ENCODE data around the gene DIS3L2. TPM values are rescaled to one million over a fixed set of nuclear protein-coding genes. Genes with fewer than 3 reads are reported as not detected.
"Not testable (repeated sequence)": the region's sequence is repeated elsewhere in the genome, so short reads cannot be mapped to it uniquely, and the experiment has no call there.

DIS3L2 gene
- total and polyA plus RNA-seq, 4 donors: 10.6 to 40.0 (median 21.8) TPM

DNA sequence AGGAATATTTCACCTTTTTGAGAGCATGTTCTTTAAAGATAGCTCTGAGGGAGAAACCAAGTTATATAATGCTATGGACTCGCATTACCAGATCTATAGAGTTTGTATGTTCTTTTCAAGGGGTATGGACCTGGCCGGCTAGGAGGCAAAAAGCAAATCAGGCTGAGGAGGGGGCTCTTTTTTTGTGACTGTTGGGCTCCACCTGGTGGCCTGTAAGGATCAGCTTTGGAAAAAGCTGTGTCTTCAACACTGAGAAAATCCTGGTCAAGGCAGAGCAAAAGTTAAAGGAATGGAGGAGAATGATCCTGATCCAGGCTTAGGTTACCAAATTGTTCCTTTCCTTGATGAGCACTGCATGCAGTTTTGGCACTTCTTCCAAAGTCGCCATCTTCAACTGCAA is 180.5 kb downstream of the DIS3L2 start:
- WGBS, 2 donors: 52 to 55% methylated on average over 3 of the region's 3 CpGs
- intact Hi-C loops (cut with DNase I): loop anchor here (1.0 to 5.0 kb wide), 2 partner anchors 215 to 217 kb away; partner anchors contain the start of gene NPPC (in 1 of the 2)
- Histone ChIP-seq H3K27ac (ENCODE audit: low read depth in 1 of 2, low read length in 2 of 2) (no peak overlapping the region), H3K36me3 (ENCODE audit: control insufficient read depth in 1 of 2, insufficient read depth in 2 of 2, low read length in 1 of 2) (no peaks in the 10 kb centered on the region), H3K4me3 (ENCODE audit: low read length in 2 of 2) (no peak overlapping the region), H3K4me1 (ENCODE audit: control insufficient read depth in 1 of 2, insufficient read depth in 2 of 2, low read length in 2 of 2) (no peaks in the 10 kb centered on the region), H3K9me3 (ENCODE audit: control insufficient read depth, low read length) (no peaks in the 10 kb centered on the region), H3K27me3 (ENCODE audit: control insufficient read depth in 1 of 2, insufficient read depth in 2 of 2, low read length in 1 of 2) (no peaks in the 10 kb centered on the region)
- DNase-seq (no peak), ATAC-seq (ENCODE audit: low FRiP score) (no peak)

DNA sequence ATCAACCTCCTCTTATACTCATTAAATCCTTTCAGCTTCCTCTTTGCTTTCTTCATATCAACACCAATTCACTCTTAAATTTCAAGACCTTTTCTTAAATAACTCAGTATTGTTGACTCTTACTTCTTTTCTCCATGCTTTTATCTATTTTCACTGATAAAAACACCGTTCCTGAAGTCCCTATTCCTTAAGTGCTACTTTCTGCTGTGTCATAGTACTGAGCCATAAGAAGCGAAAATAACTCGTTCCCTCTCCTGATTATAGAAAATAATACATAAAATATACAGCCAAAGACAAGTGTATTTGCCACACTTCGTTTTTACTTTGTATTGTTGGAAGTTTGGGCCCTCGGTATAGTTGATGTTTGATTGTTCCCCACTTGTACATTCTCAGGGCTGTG is 181.0 kb downstream of the DIS3L2 start:
- H3K36me3 ChIP-seq (ENCODE audit: control insufficient read depth in 1 of 2, insufficient read depth in 2 of 2, low read length in 1 of 2): no peaks in the 10 kb centered on the region
- no peaks in the 10 kb centered on the region for H3K9me3 ChIP-seq (ENCODE audit: control insufficient read depth, low read length)
- H3K27ac ChIP-seq (ENCODE audit: low read depth in 1 of 2, low read length in 2 of 2): no peak overlapping the region
- no peaks in the 10 kb centered on the region for H3K4me1 ChIP-seq (ENCODE audit: control insufficient read depth in 1 of 2, insufficient read depth in 2 of 2, low read length in 2 of 2)
- DNase-seq (no peak), ATAC-seq (ENCODE audit: low FRiP score) (no peak)
- intact Hi-C loops (cut with DNase I): loop anchor here (1.0 to 5.0 kb wide), 2 partner anchors 215 to 217 kb away; partner anchors contain the start of gene NPPC (in 1 of the 2)
- H3K27me3 ChIP-seq (ENCODE audit: control insufficient read depth in 1 of 2, insufficient read depth in 2 of 2, low read length in 1 of 2): no peaks in the 10 kb centered on the region
- WGBS, 2 donors: 91% methylated on average over 5 of the region's 5 CpGs
- no peak overlapping the region for H3K4me3 ChIP-seq (ENCODE audit: low read length in 2 of 2)

DNA sequence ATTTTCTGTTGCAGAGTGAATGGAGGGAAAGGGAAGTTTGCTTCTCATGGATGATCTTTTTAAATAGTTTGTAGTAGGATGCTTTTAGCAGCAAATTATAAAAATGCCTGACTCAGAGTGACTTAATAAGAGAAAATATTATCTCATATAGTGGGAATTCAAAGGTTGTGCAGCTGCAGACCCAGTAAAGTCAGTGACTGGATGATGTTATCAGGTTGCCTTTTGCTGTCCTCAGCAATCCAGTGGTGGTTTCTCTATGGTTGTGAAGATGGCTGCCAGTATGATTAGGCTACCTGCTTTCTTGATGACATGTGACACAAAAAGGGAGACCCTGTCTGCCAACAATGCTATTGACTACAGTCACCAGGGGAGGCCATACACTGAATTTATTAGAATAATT is 184.8 kb downstream of the DIS3L2 start:
- Histone ChIP-seq H3K4me3 (ENCODE audit: low read length in 2 of 2) (no peak overlapping the region), H3K36me3 (ENCODE audit: control insufficient read depth in 1 of 2, insufficient read depth in 2 of 2, low read length in 1 of 2) (no peaks in the 10 kb centered on the region), H3K4me1 (ENCODE audit: control insufficient read depth in 1 of 2, insufficient read depth in 2 of 2, low read length in 2 of 2) (no peaks in the 10 kb centered on the region), H3K9me3 (ENCODE audit: control insufficient read depth, low read length) (no peaks in the 10 kb centered on the region), H3K27me3 (ENCODE audit: control insufficient read depth in 1 of 2, insufficient read depth in 2 of 2, low read length in 1 of 2) (no peaks in the 10 kb centered on the region), H3K27ac (ENCODE audit: low read depth in 1 of 2, low read length in 2 of 2) (no peak overlapping the region)
- no peak for DNase-seq
- intact Hi-C loops (cut with DNase I): no loop called here
- ATAC-seq (ENCODE audit: low FRiP score): no peak

DNA sequence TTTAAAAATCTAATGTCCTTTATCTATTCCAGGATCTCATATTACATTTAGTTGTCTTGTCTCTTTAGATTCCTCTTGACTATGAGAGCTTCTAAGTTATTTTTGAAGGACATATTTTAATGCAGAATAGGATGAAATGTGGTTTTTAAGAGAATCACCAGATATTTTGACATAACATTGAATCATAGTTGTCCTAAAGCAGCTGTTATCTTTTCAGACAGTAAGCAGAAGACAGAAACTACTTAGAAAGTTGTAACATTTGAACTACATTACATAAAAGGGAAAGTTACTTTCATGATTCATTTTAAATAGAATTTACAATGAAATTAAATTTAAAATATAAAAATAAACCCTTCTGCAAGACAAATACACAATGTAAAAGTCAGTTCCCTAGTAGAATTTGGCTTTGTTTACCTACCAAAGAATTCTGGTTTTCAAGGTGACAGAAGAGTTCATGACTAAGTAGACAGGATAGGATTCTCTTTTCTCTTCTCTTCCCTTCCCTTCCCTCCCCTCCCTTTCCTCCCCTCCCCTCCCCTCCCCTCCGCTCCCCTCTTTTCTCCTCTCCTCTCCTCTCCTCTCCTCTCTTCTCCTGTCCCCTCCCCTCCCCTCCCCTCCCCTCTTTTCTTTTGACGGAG is 186.0 kb downstream of the DIS3L2 start:
- ATAC-seq (ENCODE audit: low FRiP score) (no peak), DNase-seq (no peak)
- H3K36me3 ChIP-seq (ENCODE audit: control insufficient read depth in 1 of 2, insufficient read depth in 2 of 2, low read length in 1 of 2): no peaks in the 10 kb centered on the region
- WGBS, 2 donors: 91 to 96% methylated on average over 1 to 2 of the region's 2 CpGs
- intact Hi-C loops (cut with DNase I): no loop called here
- no peak overlapping the region for H3K4me3 ChIP-seq (ENCODE audit: low read length in 2 of 2)
- H3K9me3 ChIP-seq (ENCODE audit: control insufficient read depth, low read length): no peaks in the 10 kb centered on the region
- no peak overlapping the region for H3K27ac ChIP-seq (ENCODE audit: low read depth in 1 of 2, low read length in 2 of 2)
- no peaks in the 10 kb centered on the region for H3K27me3 ChIP-seq (ENCODE audit: control insufficient read depth in 1 of 2, insufficient read depth in 2 of 2, low read length in 1 of 2)
- H3K4me1 ChIP-seq (ENCODE audit: control insufficient read depth in 1 of 2, insufficient read depth in 2 of 2, low read length in 2 of 2): no peaks in the 10 kb centered on the region

- no peak overlapping the region for H3K27ac ChIP-seq (ENCODE audit: low read depth in 1 of 2, low read length in 2 of 2)
- no peaks in the 10 kb centered on the region for H3K27me3 ChIP-seq (ENCODE audit: control insufficient read depth in 1 of 2, insufficient read depth in 2 of 2, low read length in 1 of 2)
- H3K4me1 ChIP-seq (ENCODE audit: control insufficient read depth in 1 of 2, insufficient read depth in 2 of 2, low read length in 2 of 2): no peaks in the 10 kb centered on the region
- H3K36me3 ChIP-seq (ENCODE audit: control insufficient read depth in 1 of 2, insufficient read depth in 2 of 2, low read length in 1 of 2): peaks cover 0 to 7% of the 10 kb centered on the region in 2 donors
- intact Hi-C loops (cut with DNase I): no loop called here
- WGBS, 2 donors: 90 to 95% methylated on average over 3 of the region's 3 CpGs
- DNase-seq (no peak), ATAC-seq (ENCODE audit: low FRiP score) (no peak)
- no peaks in the 10 kb centered on the region for H3K9me3 ChIP-seq (ENCODE audit: control insufficient read depth, low read length)
- no peak overlapping the region for H3K4me3 ChIP-seq (ENCODE audit: low read length in 2 of 2)
These were observed 200.7 kb downstream of the DIS3L2 start for GRCh38 chr2:232162187-232162586.

DNA sequence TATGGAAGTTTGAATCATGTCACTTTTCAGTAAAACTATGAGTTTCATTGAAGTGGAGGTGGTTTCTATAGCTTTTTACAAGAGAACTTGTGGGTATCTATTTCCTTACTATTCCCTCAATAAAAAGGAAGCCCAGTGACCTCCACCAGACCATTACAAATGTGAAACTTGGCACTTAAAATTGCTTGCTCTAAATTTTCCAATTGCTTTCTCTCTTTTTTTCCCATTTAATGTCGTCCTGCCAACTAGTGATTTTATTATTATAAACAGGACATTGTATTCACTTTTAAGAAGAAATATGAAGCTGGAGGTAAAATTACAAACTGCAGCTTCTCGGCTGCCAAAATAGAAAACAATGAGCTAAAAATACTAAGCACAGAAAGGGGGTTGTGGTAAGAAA is 208.9 kb downstream of the DIS3L2 start:
- 2% methylated on average over 2 of the region's 2 CpGs for WGBS, 2 donors
- intact Hi-C loops (cut with DNase I): no loop called here
- H3K27ac ChIP-seq (ENCODE audit: low read depth in 1 of 2, low read length in 2 of 2): no peak overlapping the region
- H3K36me3 ChIP-seq (ENCODE audit: control insufficient read depth in 1 of 2, insufficient read depth in 2 of 2, low read length in 1 of 2): peaks cover 0 to 2% of the 10 kb centered on the region in 2 donors
- no peak for ATAC-seq (ENCODE audit: low FRiP score)
- H3K4me3 ChIP-seq (ENCODE audit: low read length in 2 of 2): no peak overlapping the region
- no peaks in the 10 kb centered on the region for H3K27me3 ChIP-seq (ENCODE audit: control insufficient read depth in 1 of 2, insufficient read depth in 2 of 2, low read length in 1 of 2)
- DNase-seq: no peak
- H3K4me1 ChIP-seq (ENCODE audit: control insufficient read depth in 1 of 2, insufficient read depth in 2 of 2, low read length in 2 of 2): peaks cover 1 to 5% of the 10 kb centered on the region in 2 donors
- no peaks in the 10 kb centered on the region for H3K9me3 ChIP-seq (ENCODE audit: control insufficient read depth, low read length)

DNA sequence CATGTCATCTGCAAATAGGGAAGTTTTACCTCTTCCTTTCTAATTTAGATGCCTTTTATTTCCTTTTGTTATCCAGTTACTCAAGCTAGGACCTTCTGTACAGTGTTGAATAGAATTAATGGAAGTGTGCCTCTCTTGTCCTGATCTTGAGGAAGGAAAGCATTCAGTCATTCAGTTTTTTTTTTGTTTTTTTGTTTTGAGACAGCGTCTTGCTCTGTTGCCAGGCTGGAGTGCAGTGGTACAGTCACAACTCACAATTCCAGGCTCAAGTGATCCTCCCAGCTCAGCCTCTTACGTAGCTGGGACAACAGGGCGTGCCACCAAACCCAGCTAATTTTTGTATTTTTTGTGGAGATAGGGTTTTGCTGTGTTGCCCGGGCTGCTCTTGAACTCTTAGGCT is 213.1 kb downstream of the DIS3L2 start:
- 95% methylated on average over 4 of the region's 4 CpGs for WGBS, 2 donors
- Histone ChIP-seq H3K4me1 (ENCODE audit: control insufficient read depth in 1 of 2, insufficient read depth in 2 of 2, low read length in 2 of 2) (peaks cover 0 to 5% of the 10 kb centered on the region in 2 donors), H3K36me3 (ENCODE audit: control insufficient read depth in 1 of 2, insufficient read depth in 2 of 2, low read length in 1 of 2) (peaks cover 0 to 2% of the 10 kb centered on the region in 2 donors), H3K4me3 (ENCODE audit: low read length in 2 of 2) (no peak overlapping the region), H3K9me3 (ENCODE audit: control insufficient read depth, low read length) (no peaks in the 10 kb centered on the region), H3K27ac (ENCODE audit: low read depth in 1 of 2, low read length in 2 of 2) (no peak overlapping the region), H3K27me3 (ENCODE audit: control insufficient read depth in 1 of 2, insufficient read depth in 2 of 2, low read length in 1 of 2) (no peaks in the 10 kb centered on the region)
- intact Hi-C loops (cut with DNase I): no loop called here
- DNase-seq: no peak
- no peak for ATAC-seq (ENCODE audit: low FRiP score)

DNA sequence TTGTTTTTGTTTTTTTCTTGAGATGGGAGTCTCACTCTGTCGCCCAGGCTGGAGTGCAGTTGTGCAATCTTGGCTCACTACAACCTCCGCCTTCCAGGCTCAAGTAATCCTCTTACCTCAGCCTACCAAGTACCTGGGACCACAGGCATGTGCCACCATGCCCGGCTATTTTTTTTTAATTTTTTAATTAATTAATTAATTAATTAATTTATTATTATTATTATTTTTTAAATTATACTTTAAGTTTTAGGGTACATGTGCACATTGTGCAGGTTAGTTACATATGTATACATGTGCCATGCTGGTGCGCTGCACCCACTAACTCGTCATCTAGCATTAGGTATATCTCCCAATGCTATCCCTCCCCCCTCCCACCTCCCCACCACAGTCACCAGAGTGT is 215.1 kb downstream of the DIS3L2 start:
- H3K36me3 ChIP-seq (ENCODE audit: control insufficient read depth in 1 of 2, insufficient read depth in 2 of 2, low read length in 1 of 2); H3K27me3 ChIP-seq (ENCODE audit: control insufficient read depth in 1 of 2, insufficient read depth in 2 of 2, low read length in 1 of 2); DNase-seq; H3K4me3 ChIP-seq (ENCODE audit: low read length in 2 of 2); H3K9me3 ChIP-seq (ENCODE audit: control insufficient read depth, low read length); ATAC-seq (ENCODE audit: low FRiP score); H3K27ac ChIP-seq (ENCODE audit: low read depth in 1 of 2, low read length in 2 of 2); H3K4me1 ChIP-seq (ENCODE audit: control insufficient read depth in 1 of 2, insufficient read depth in 2 of 2, low read length in 2 of 2); intact Hi-C loops (cut with DNase I): not testable (repeated sequence)
- 98 to 99% methylated on average over 3 to 5 of the region's 5 CpGs for WGBS, 2 donors

DNA sequence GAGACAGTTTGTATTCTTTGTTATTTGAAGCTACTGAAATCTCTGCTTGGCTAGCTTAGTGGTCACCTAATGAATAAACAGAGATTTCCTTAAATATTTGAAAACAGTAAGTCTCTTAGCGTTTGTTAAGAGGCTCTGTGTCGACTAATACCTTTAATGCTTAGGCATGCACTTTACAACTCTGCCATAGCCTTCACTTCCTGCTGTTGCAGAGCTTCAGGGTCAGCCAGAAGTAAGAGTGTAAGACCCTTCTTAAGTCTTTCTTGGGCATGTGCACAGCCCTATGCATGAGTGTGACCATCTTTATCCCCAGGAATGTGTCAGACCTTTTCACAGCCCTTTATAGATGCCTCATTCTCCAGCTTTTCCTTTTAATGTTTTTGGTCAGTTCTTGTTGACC is 221.8 kb downstream of the DIS3L2 start:
- H3K4me3 ChIP-seq (ENCODE audit: low read length in 2 of 2): no peak overlapping the region
- 89 to 91% methylated on average over 2 of the region's 2 CpGs for WGBS, 2 donors
- peaks cover 0 to 2% of the 10 kb centered on the region in 2 donors for H3K36me3 ChIP-seq (ENCODE audit: control insufficient read depth in 1 of 2, insufficient read depth in 2 of 2, low read length in 1 of 2)
- ATAC-seq (ENCODE audit: low FRiP score) (no peak), DNase-seq (no peak)
- H3K9me3 ChIP-seq (ENCODE audit: control insufficient read depth, low read length): no peaks in the 10 kb centered on the region
- H3K27ac ChIP-seq (ENCODE audit: low read depth in 1 of 2, low read length in 2 of 2): no peak overlapping the region
- H3K4me1 ChIP-seq (ENCODE audit: control insufficient read depth in 1 of 2, insufficient read depth in 2 of 2, low read length in 2 of 2): no peaks in the 10 kb centered on the region
- H3K27me3 ChIP-seq (ENCODE audit: control insufficient read depth in 1 of 2, insufficient read depth in 2 of 2, low read length in 1 of 2): no peaks in the 10 kb centered on the region
- intact Hi-C loops (cut with DNase I): no loop called here

Data from aorta (tissue), 5 donors.